ENCODE data around the gene MED26. TPM values are rescaled to one million over a fixed set of nuclear protein-coding genes. Genes with fewer than 3 reads are reported as not detected.

Gene MED26
- total and polyA plus RNA-seq, 2 of the 13 experiments (the other 11 are each of a cell fraction or from before 2014, with no cell fraction given) = 3.5 to 3.8 TPM

GRCh38 chr19:16542045-16542909, 85.7 kb downstream of the MED26 start, which contains the start of gene CHERP (continued):
- TF ChIP-seq AFF4 (CRISPR knock-in tag; IDR thresholded peaks at IDR 0.05) = no peak
- TF ChIP-seq CENPT (CRISPR knock-in tag; IDR thresholded peaks at IDR 0.05; ENCODE audit: low read depth) = 0 out of 2 replicates have a peak, but pooled peaks have one; percentile 40
- TF ChIP-seq, protein P1, sequence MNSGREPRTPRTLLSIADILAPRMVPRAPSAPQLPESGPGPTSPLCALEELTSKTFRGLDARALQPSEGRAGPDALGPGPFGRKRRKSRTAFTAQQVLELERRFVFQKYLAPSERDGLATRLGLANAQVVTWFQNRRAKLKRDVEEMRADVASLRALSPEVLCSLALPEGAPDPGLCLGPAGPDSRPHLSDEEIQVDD (CRISPR knock-in tag; IDR thresholded peaks at IDR 0.05; ENCODE audit: borderline replicate concordance) = no peak; the same call in 1 of the 2 replicates
- TF ChIP-seq ZNF430 (CRISPR knock-in tag; IDR thresholded peaks at IDR 0.05) = 0 out of 2 replicates have a peak, but pooled peaks have one; percentile 30
- TF ChIP-seq GTF3A (CRISPR knock-in tag; conservative IDR thresholded peaks at IDR 0.05) = 0 out of 2 replicates have a peak, but pooled peaks have one; percentile 52
- 0 out of 2 replicates have a peak, but pooled peaks have one; percentile 50 for TF ChIP-seq ZNF605 (CRISPR knock-in tag; IDR thresholded peaks at IDR 0.05)
- TF ChIP-seq MLLT10 (CRISPR knock-in tag; IDR thresholded peaks at IDR 0.05) = no peak
- peak; percentile 11; the same call in 1 of the 2 replicates for TF ChIP-seq ZNF44 (CRISPR knock-in tag; IDR thresholded peaks at IDR 0.05)
- 0 out of 2 replicates have a peak, but pooled peaks have one; percentile 31 for TF ChIP-seq MEIS1 (CRISPR knock-in tag; IDR thresholded peaks at IDR 0.05; ENCODE audit: borderline replicate concordance)
- peak; percentile 53; the same call in 1 of the 2 replicates for TF ChIP-seq SNAI1 (CRISPR knock-in tag; IDR thresholded peaks at IDR 0.05; ENCODE audit: borderline replicate concordance)
- TF ChIP-seq SOX6 (IDR thresholded peaks at IDR 0.05) = no peak
- peak; percentile 59 for TF ChIP-seq SOX6 (CRISPR knock-in tag; IDR thresholded peaks at IDR 0.05)
- TF ChIP-seq ZNF12 (CRISPR knock-in tag; IDR thresholded peaks at IDR 0.05) = 0 out of 2 replicates have a peak, but pooled peaks have one; percentile 8
- TF ChIP-seq, protein P2, sequence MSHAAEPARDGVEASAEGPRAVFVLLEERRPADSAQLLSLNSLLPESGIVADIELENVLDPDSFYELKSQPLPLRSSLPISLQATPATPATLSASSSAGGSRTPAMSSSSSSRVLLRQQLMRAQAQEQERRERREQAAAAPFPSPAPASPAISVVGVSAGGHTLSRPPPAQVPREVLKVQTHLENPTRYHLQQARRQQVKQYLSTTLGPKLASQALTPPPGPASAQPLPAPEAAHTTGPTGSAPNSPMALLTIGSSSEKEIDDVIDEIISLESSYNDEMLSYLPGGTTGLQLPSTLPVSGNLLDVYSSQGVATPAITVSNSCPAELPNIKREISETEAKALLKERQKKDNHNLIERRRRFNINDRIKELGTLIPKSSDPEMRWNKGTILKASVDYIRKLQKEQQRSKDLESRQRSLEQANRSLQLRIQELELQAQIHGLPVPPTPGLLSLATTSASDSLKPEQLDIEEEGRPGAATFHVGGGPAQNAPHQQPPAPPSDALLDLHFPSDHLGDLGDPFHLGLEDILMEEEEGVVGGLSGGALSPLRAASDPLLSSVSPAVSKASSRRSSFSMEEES (CRISPR knock-in tag; IDR thresholded peaks at IDR 0.05) = no peak
- no peak for TF ChIP-seq ZNF367 (CRISPR knock-in tag; IDR thresholded peaks at IDR 0.05; ENCODE audit: borderline replicate concordance)
- TF ChIP-seq ZBTB20 (CRISPR knock-in tag; IDR thresholded peaks at IDR 0.05; ENCODE audit: borderline replicate concordance, low read depth) = peak; percentile 75; the same call in 1 of the 2 replicates
- peak; percentile 63; the same call in 1 of the 2 replicates for TF ChIP-seq ZNF614 (CRISPR knock-in tag; IDR thresholded peaks at IDR 0.05; ENCODE audit: borderline replicate concordance)
- TF ChIP-seq, protein P3, sequence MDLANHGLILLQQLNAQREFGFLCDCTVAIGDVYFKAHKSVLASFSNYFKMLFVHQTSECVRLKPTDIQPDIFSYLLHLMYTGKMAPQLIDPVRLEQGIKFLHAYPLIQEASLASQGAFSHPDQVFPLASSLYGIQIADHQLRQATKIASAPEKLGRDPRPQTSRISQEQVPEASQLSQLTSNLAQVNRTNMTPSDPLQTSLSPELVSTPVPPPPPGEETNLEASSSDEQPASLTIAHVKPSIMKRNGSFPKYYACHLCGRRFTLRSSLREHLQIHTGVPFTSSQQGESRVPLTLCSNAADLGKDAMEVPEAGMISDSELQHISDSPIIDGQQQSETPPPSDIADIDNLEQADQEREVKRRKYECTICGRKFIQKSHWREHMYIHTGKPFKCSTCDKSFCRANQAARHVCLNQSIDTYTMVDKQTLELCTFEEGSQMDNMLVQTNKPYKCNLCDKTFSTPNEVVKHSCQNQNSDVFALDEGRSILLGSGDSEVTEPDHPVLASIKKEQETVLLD (CRISPR knock-in tag; IDR thresholded peaks at IDR 0.05; ENCODE audit: low read depth) = peak; percentile 91
- 0 out of 2 replicates have a peak, but pooled peaks have one; percentile 27 for TF ChIP-seq HNRNPL (IDR thresholded peaks at IDR 0.05; ENCODE audit: low read depth, low read length)
